ENCODE data around the gene ATP8A2. TPM values are rescaled to one million over a fixed set of nuclear protein-coding genes. Genes with fewer than 3 reads are reported as not detected.
A peak's percentile ranks its signal among the peaks of the same experiment; 100 is the strongest.

ATP8A2 gene
- total and polyA plus RNA-seq, 2 donors, result 1.1 to 1.5 TPM

GRCh38 chr13:25867038-25867437 is 495.3 kb downstream of the ATP8A2 start:
- H3K27me3 ChIP-seq (ENCODE audit: control insufficient read depth in 2 of 2, insufficient read depth in 1 of 2, low read length in 1 of 2), result no peaks in the 10 kb centered on the region
- H3K9me3 ChIP-seq (ENCODE audit: control insufficient read depth in 2 of 2, insufficient read depth in 1 of 2, low read length in 1 of 2), result no peaks in the 10 kb centered on the region
- H3K4me3 ChIP-seq (ENCODE audit: low read length in 2 of 2), result no peak overlapping the region

GRCh38 chr13:25868490-25868889 is 496.7 kb downstream of the ATP8A2 start:
- no peaks in the 10 kb centered on the region for H3K9me3 ChIP-seq (ENCODE audit: control insufficient read depth in 2 of 2, insufficient read depth in 1 of 2, low read length in 1 of 2)
- H3K4me1 ChIP-seq (ENCODE audit: control insufficient read depth in 2 of 2, insufficient read depth in 2 of 2, low read length in 2 of 2), result peaks cover 4 to 53% of the 10 kb centered on the region in 2 donors
- H3K27ac ChIP-seq (ENCODE audit: low read depth in 1 of 2, low read length in 1 of 2), result peak overlapping the region in 1 of 2 donors; percentile 75
- 68% methylated on average over 5 of the region's 5 CpGs for WGBS
- H3K27me3 ChIP-seq (ENCODE audit: control insufficient read depth in 2 of 2, insufficient read depth in 1 of 2, low read length in 1 of 2), result no peaks in the 10 kb centered on the region
- H3K4me3 ChIP-seq (ENCODE audit: low read length in 2 of 2), result no peak overlapping the region
- peak in 2 of 9 donors; percentile 52 to 64 for DNase-seq (ENCODE audit: low read depth in 6 of 9, low spot score in 9 of 9)
- H3K36me3 ChIP-seq (ENCODE audit: control insufficient read depth in 2 of 2, insufficient read depth in 2 of 2, low read length in 1 of 2), result no peaks in the 10 kb centered on the region

More at GRCh38 chr13:25867038-25867437, 495.3 kb downstream of the ATP8A2 start:
- H3K36me3 ChIP-seq (ENCODE audit: control insufficient read depth in 2 of 2, insufficient read depth in 2 of 2, low read length in 1 of 2), result no peaks in the 10 kb centered on the region
- DNase-seq (ENCODE audit: low read depth in 6 of 9, low spot score in 9 of 9), result no peak
- peaks cover 0 to 40% of the 10 kb centered on the region in 2 donors for H3K4me1 ChIP-seq (ENCODE audit: control insufficient read depth in 2 of 2, insufficient read depth in 2 of 2, low read length in 2 of 2)
- no peak overlapping the region for H3K27ac ChIP-seq (ENCODE audit: low read depth in 1 of 2, low read length in 1 of 2)

GRCh38 chr13:25869941-25870340 is 498.2 kb downstream of the ATP8A2 start:
- 91% methylated on average over 12 of the region's 12 CpGs for WGBS
- no peak overlapping the region for H3K4me3 ChIP-seq (ENCODE audit: low read length in 2 of 2)
- H3K27me3 ChIP-seq (ENCODE audit: control insufficient read depth in 2 of 2, insufficient read depth in 1 of 2, low read length in 1 of 2), result no peaks in the 10 kb centered on the region
- no peak overlapping the region for H3K27ac ChIP-seq (ENCODE audit: low read depth in 1 of 2, low read length in 1 of 2)
- H3K4me1 ChIP-seq (ENCODE audit: control insufficient read depth in 2 of 2, insufficient read depth in 2 of 2, low read length in 2 of 2), result peaks cover 7 to 59% of the 10 kb centered on the region in 2 donors
- H3K9me3 ChIP-seq (ENCODE audit: control insufficient read depth in 2 of 2, insufficient read depth in 1 of 2, low read length in 1 of 2), result no peaks in the 10 kb centered on the region
- no peaks in the 10 kb centered on the region for H3K36me3 ChIP-seq (ENCODE audit: control insufficient read depth in 2 of 2, insufficient read depth in 2 of 2, low read length in 1 of 2)
- DNase-seq (ENCODE audit: low read depth in 6 of 9, low spot score in 9 of 9), result no peak

GRCh38 chr13:25871389-25872125 is 499.8 kb downstream of the ATP8A2 start:
- no peaks in the 10 kb centered on the region for H3K36me3 ChIP-seq (ENCODE audit: control insufficient read depth in 2 of 2, insufficient read depth in 2 of 2, low read length in 1 of 2)
- peak overlapping the region in 1 of 2 donors; percentile 20 for H3K27ac ChIP-seq (ENCODE audit: low read depth in 1 of 2, low read length in 1 of 2)
- H3K27me3 ChIP-seq (ENCODE audit: control insufficient read depth in 2 of 2, insufficient read depth in 1 of 2, low read length in 1 of 2), result no peaks in the 10 kb centered on the region
- H3K9me3 ChIP-seq (ENCODE audit: control insufficient read depth in 2 of 2, insufficient read depth in 1 of 2, low read length in 1 of 2), result no peaks in the 10 kb centered on the region
- WGBS, result 96% methylated on average over 11 of the region's 11 CpGs
- H3K4me1 ChIP-seq (ENCODE audit: control insufficient read depth in 2 of 2, insufficient read depth in 2 of 2, low read length in 2 of 2), result peaks cover 9 to 64% of the 10 kb centered on the region in 2 donors
- no peak overlapping the region for H3K4me3 ChIP-seq (ENCODE audit: low read length in 2 of 2)
- no peak for DNase-seq (ENCODE audit: low read depth in 6 of 9, low spot score in 9 of 9)

GRCh38 chr13:25872481-25873241 is 500.9 kb downstream of the ATP8A2 start:
- Histone ChIP-seq H3K27me3 (ENCODE audit: control insufficient read depth in 2 of 2, insufficient read depth in 1 of 2, low read length in 1 of 2) (no peaks in the 10 kb centered on the region), H3K4me3 (ENCODE audit: low read length in 2 of 2) (no peak overlapping the region), H3K27ac (ENCODE audit: low read depth in 1 of 2, low read length in 1 of 2) (no peak overlapping the region), H3K4me1 (ENCODE audit: control insufficient read depth in 2 of 2, insufficient read depth in 2 of 2, low read length in 2 of 2) (peaks cover 9 to 61% of the 10 kb centered on the region in 2 donors), H3K36me3 (ENCODE audit: control insufficient read depth in 2 of 2, insufficient read depth in 2 of 2, low read length in 1 of 2) (no peaks in the 10 kb centered on the region), H3K9me3 (ENCODE audit: control insufficient read depth in 2 of 2, insufficient read depth in 1 of 2, low read length in 1 of 2) (no peaks in the 10 kb centered on the region)
- peak in 1 of 9 donors; percentile 49 for DNase-seq (ENCODE audit: low read depth in 6 of 9, low spot score in 9 of 9)
- WGBS, result 81% methylated on average over 7 of the region's 7 CpGs

GRCh38 chr13:25873242-25873612 is 501.5 kb downstream of the ATP8A2 start:
- Histone ChIP-seq H3K4me3 (ENCODE audit: low read length in 2 of 2) (no peak overlapping the region), H3K36me3 (ENCODE audit: control insufficient read depth in 2 of 2, insufficient read depth in 2 of 2, low read length in 1 of 2) (no peaks in the 10 kb centered on the region), H3K27ac (ENCODE audit: low read depth in 1 of 2, low read length in 1 of 2) (no peak overlapping the region), H3K4me1 (ENCODE audit: control insufficient read depth in 2 of 2, insufficient read depth in 2 of 2, low read length in 2 of 2) (peaks cover 9 to 62% of the 10 kb centered on the region in 2 donors), H3K9me3 (ENCODE audit: control insufficient read depth in 2 of 2, insufficient read depth in 1 of 2, low read length in 1 of 2) (no peaks in the 10 kb centered on the region), H3K27me3 (ENCODE audit: control insufficient read depth in 2 of 2, insufficient read depth in 1 of 2, low read length in 1 of 2) (no peaks in the 10 kb centered on the region)
- no peak for DNase-seq (ENCODE audit: low read depth in 6 of 9, low spot score in 9 of 9)
- 94% methylated on average over 2 of the region's 2 CpGs for WGBS

- DNase-seq (ENCODE audit: low read depth in 6 of 9, low spot score in 9 of 9), result no peak
- WGBS, result 84% methylated on average over 11 of the region's 11 CpGs
- Histone ChIP-seq H3K9me3 (ENCODE audit: control insufficient read depth in 2 of 2, insufficient read depth in 1 of 2, low read length in 1 of 2) (no peaks in the 10 kb centered on the region), H3K4me1 (ENCODE audit: control insufficient read depth in 2 of 2, insufficient read depth in 2 of 2, low read length in 2 of 2) (peaks cover 9 to 71% of the 10 kb centered on the region in 2 donors), H3K27ac (ENCODE audit: low read depth in 1 of 2, low read length in 1 of 2) (peak overlapping the region; percentile 36 to 88), H3K4me3 (ENCODE audit: low read length in 2 of 2) (no peak overlapping the region), H3K36me3 (ENCODE audit: control insufficient read depth in 2 of 2, insufficient read depth in 2 of 2, low read length in 1 of 2) (no peaks in the 10 kb centered on the region), H3K27me3 (ENCODE audit: control insufficient read depth in 2 of 2, insufficient read depth in 1 of 2, low read length in 1 of 2) (no peaks in the 10 kb centered on the region)
These were observed 502.4 kb downstream of the ATP8A2 start for GRCh38 chr13:25874064-25874737.

GRCh38 chr13:25874907-25875306 is 503.1 kb downstream of the ATP8A2 start:
- peak overlapping the region in 1 of 2 donors; percentile 88 for H3K27ac ChIP-seq (ENCODE audit: low read depth in 1 of 2, low read length in 1 of 2)
- peaks cover 9 to 74% of the 10 kb centered on the region in 2 donors for H3K4me1 ChIP-seq (ENCODE audit: control insufficient read depth in 2 of 2, insufficient read depth in 2 of 2, low read length in 2 of 2)
- H3K4me3 ChIP-seq (ENCODE audit: low read length in 2 of 2), result no peak overlapping the region
- DNase-seq (ENCODE audit: low read depth in 6 of 9, low spot score in 9 of 9), result peak; percentile 52 to 92 (median 69)
- 24% methylated on average over 6 of the region's 6 CpGs for WGBS
- H3K36me3 ChIP-seq (ENCODE audit: control insufficient read depth in 2 of 2, insufficient read depth in 2 of 2, low read length in 1 of 2), result no peaks in the 10 kb centered on the region
- no peaks in the 10 kb centered on the region for H3K27me3 ChIP-seq (ENCODE audit: control insufficient read depth in 2 of 2, insufficient read depth in 1 of 2, low read length in 1 of 2)
- H3K9me3 ChIP-seq (ENCODE audit: control insufficient read depth in 2 of 2, insufficient read depth in 1 of 2, low read length in 1 of 2), result no peaks in the 10 kb centered on the region

GRCh38 chr13:25876247-25876646 is 504.5 kb downstream of the ATP8A2 start:
- no peak for DNase-seq (ENCODE audit: low read depth in 6 of 9, low spot score in 9 of 9)
- H3K27me3 ChIP-seq (ENCODE audit: control insufficient read depth in 2 of 2, insufficient read depth in 1 of 2, low read length in 1 of 2), result no peaks in the 10 kb centered on the region
- H3K4me3 ChIP-seq (ENCODE audit: low read length in 2 of 2), result no peak overlapping the region
- 80% methylated on average over 6 of the region's 6 CpGs for WGBS
- peaks cover 9 to 66% of the 10 kb centered on the region in 2 donors for H3K4me1 ChIP-seq (ENCODE audit: control insufficient read depth in 2 of 2, insufficient read depth in 2 of 2, low read length in 2 of 2)
- no peaks in the 10 kb centered on the region for H3K9me3 ChIP-seq (ENCODE audit: control insufficient read depth in 2 of 2, insufficient read depth in 1 of 2, low read length in 1 of 2)
- peak overlapping the region in 1 of 2 donors; percentile 88 for H3K27ac ChIP-seq (ENCODE audit: low read depth in 1 of 2, low read length in 1 of 2)
- no peaks in the 10 kb centered on the region for H3K36me3 ChIP-seq (ENCODE audit: control insufficient read depth in 2 of 2, insufficient read depth in 2 of 2, low read length in 1 of 2)
